Measurements from ENCODE around the gene ANO7.

- TF ChIP-seq CTCF (IDR thresholded peaks at IDR 0.05) (no peak), POLR2A (IDR thresholded peaks at IDR 0.05) (no peak)
These were observed 24.6 kb downstream of the ANO7 start for GRCh38 chr2:241213041-241213440.
